Central memory CD8-positive, alpha-beta T cell (primary cell): Measurements from ENCODE around the gene CHRM3.

Source experiments
- ATAC-seq: fragments of 150-1000 bp; cut with Tn5 transposase; replicated peaks from 2 replicates; pipeline ENCODE4 v1.10.0; 2022; ENCODE audit warnings: mild to moderate bottlenecking, moderate FRiP score, moderate number of reproducible peaks; ENCODE audit not compliant: poor library complexity, severe bottlenecking; ENCODE audit errors: extremely low read depth
- DNase-seq, 2 donors: peaks; one replicate each; pipeline ENCODE4 v3.0.0; 2021; ENCODE audit warnings: low spot score in 2 of 2
- H3K27ac Mint-ChIP-seq: one replicate; pipeline ENCODE4 v1.8.0; 2022; ENCODE audit warnings: low read depth, mild to moderate bottlenecking, moderate library complexity, mixed read lengths
- H3K27me3 Mint-ChIP-seq: one replicate; pipeline ENCODE4 v1.8.0; 2022; ENCODE audit warnings: mixed read lengths
- H3K36me3 Mint-ChIP-seq: one replicate; pipeline ENCODE4 v1.8.0; 2022; ENCODE audit warnings: mild to moderate bottlenecking, moderate library complexity, mixed read lengths; ENCODE audit not compliant: insufficient read depth
- H3K4me1 Mint-ChIP-seq: one replicate; pipeline ENCODE4 v1.8.0; 2022; ENCODE audit warnings: mixed read lengths
- H3K4me3 Mint-ChIP-seq: one replicate; pipeline ENCODE4 v1.8.0; 2022; ENCODE audit warnings: mild to moderate bottlenecking, moderate library complexity, mixed read lengths
- H3K9me3 Mint-ChIP-seq: one replicate; pipeline ENCODE4 v1.8.0; 2022; ENCODE audit warnings: mixed read lengths

CHRM3 gene

GRCh38 chr1:239386453-239387303 is at the start of gene CHRM3:
Gene CHRM3, plus strand, starts transcription at chr1:239386568. Its CDS starts 520,884 bp downstream, at chr1:239907452.
- H3K4me3 Mint-ChIP-seq, result peak within 1 kb of the TSS; percentile 39
- no peak for DNase-seq
- H3K9me3 Mint-ChIP-seq, result no peaks in the 10 kb centered on the region
- H3K36me3 Mint-ChIP-seq, result no peaks in the 10 kb centered on the region
- H3K27ac Mint-ChIP-seq, result no peak within 1 kb of the TSS
- ATAC-seq, result no peak
- peaks cover 7% of the 10 kb centered on the region for H3K4me1 Mint-ChIP-seq
- peaks cover 58% of the 10 kb centered on the region for H3K27me3 Mint-ChIP-seq

GRCh38 chr1:239337799-239338430 is 48.5 kb upstream of the CHRM3 start:
- Mint-ChIP-seq H3K4me3 (no peak overlapping the region), H3K4me1 (no peaks in the 10 kb centered on the region), H3K36me3 (no peaks in the 10 kb centered on the region), H3K9me3 (peaks cover 9% of the 10 kb centered on the region), H3K27me3 (no peaks in the 10 kb centered on the region), H3K27ac (no peak overlapping the region)
- no peak for ATAC-seq
- no peak for DNase-seq

- H3K36me3 Mint-ChIP-seq, result no peaks in the 10 kb centered on the region
- H3K4me3 Mint-ChIP-seq, result no peak overlapping the region
- ATAC-seq (no peak), DNase-seq (no peak)
- no peaks in the 10 kb centered on the region for H3K4me1 Mint-ChIP-seq
- no peaks in the 10 kb centered on the region for H3K27me3 Mint-ChIP-seq
- H3K27ac Mint-ChIP-seq, result no peak overlapping the region
- no peaks in the 10 kb centered on the region for H3K9me3 Mint-ChIP-seq
Measured at GRCh38 chr1:239347776-239348175, 38.6 kb upstream of the CHRM3 start.

GRCh38 chr1:239348635-239349353 is 37.6 kb upstream of the CHRM3 start:
- no peak overlapping the region for H3K4me3 Mint-ChIP-seq
- ATAC-seq (no peak), DNase-seq (no peak)
- H3K36me3 Mint-ChIP-seq, result no peaks in the 10 kb centered on the region
- H3K9me3 Mint-ChIP-seq, result no peaks in the 10 kb centered on the region
- no peaks in the 10 kb centered on the region for H3K4me1 Mint-ChIP-seq
- no peak overlapping the region for H3K27ac Mint-ChIP-seq
- H3K27me3 Mint-ChIP-seq, result no peaks in the 10 kb centered on the region

GRCh38 chr1:239349699-239350098 is 36.7 kb upstream of the CHRM3 start:
- no peak overlapping the region for H3K4me3 Mint-ChIP-seq
- no peak overlapping the region for H3K27ac Mint-ChIP-seq
- ATAC-seq (no peak), DNase-seq (no peak)
- no peaks in the 10 kb centered on the region for H3K27me3 Mint-ChIP-seq
- H3K36me3 Mint-ChIP-seq, result no peaks in the 10 kb centered on the region
- no peaks in the 10 kb centered on the region for H3K9me3 Mint-ChIP-seq
- H3K4me1 Mint-ChIP-seq, result no peaks in the 10 kb centered on the region

GRCh38 chr1:239353536-239353935 is 32.8 kb upstream of the CHRM3 start:
- ATAC-seq (no peak), DNase-seq (no peak)
- Mint-ChIP-seq H3K9me3 (peaks cover 4% of the 10 kb centered on the region), H3K27me3 (no peaks in the 10 kb centered on the region), H3K36me3 (no peaks in the 10 kb centered on the region), H3K4me1 (no peaks in the 10 kb centered on the region), H3K4me3 (no peak overlapping the region), H3K27ac (no peak overlapping the region)

- no peaks in the 10 kb centered on the region for H3K27me3 Mint-ChIP-seq
Measured at GRCh38 chr1:239354231-239354630, 32.1 kb upstream of the CHRM3 start.

GRCh38 chr1:239357867-239358266 is 28.5 kb upstream of the CHRM3 start:
- no peak overlapping the region for H3K27ac Mint-ChIP-seq
- no peak for ATAC-seq
- peaks cover 4% of the 10 kb centered on the region for H3K9me3 Mint-ChIP-seq
- no peak overlapping the region for H3K4me3 Mint-ChIP-seq
- no peak for DNase-seq
- no peaks in the 10 kb centered on the region for H3K4me1 Mint-ChIP-seq
- H3K36me3 Mint-ChIP-seq, result no peaks in the 10 kb centered on the region
- H3K27me3 Mint-ChIP-seq, result no peaks in the 10 kb centered on the region

More at GRCh38 chr1:239354231-239354630, 32.1 kb upstream of the CHRM3 start:
- Mint-ChIP-seq H3K4me3 (no peak overlapping the region), H3K36me3 (no peaks in the 10 kb centered on the region), H3K9me3 (peaks cover 4% of the 10 kb centered on the region), H3K27ac (no peak overlapping the region), H3K4me1 (no peaks in the 10 kb centered on the region)
- ATAC-seq (no peak), DNase-seq (no peak)

GRCh38 chr1:239361403-239361802 is 25.0 kb upstream of the CHRM3 start:
- H3K36me3 Mint-ChIP-seq, result no peaks in the 10 kb centered on the region
- DNase-seq (no peak), ATAC-seq (no peak)
- no peaks in the 10 kb centered on the region for H3K4me1 Mint-ChIP-seq
- H3K4me3 Mint-ChIP-seq, result no peak overlapping the region
- H3K27me3 Mint-ChIP-seq, result no peaks in the 10 kb centered on the region
- H3K9me3 Mint-ChIP-seq, result peaks cover 11% of the 10 kb centered on the region
- no peak overlapping the region for H3K27ac Mint-ChIP-seq

GRCh38 chr1:239363930-239364329 is 22.4 kb upstream of the CHRM3 start:
- Mint-ChIP-seq H3K4me3 (no peak overlapping the region), H3K4me1 (no peaks in the 10 kb centered on the region), H3K9me3 (peaks cover 7% of the 10 kb centered on the region), H3K36me3 (no peaks in the 10 kb centered on the region), H3K27me3 (no peaks in the 10 kb centered on the region), H3K27ac (no peak overlapping the region)
- DNase-seq (no peak), ATAC-seq (no peak)

GRCh38 chr1:239367196-239367810 is 19.1 kb upstream of the CHRM3 start:
- no peak overlapping the region for H3K27ac Mint-ChIP-seq
- peaks cover 9% of the 10 kb centered on the region for H3K27me3 Mint-ChIP-seq
- H3K36me3 Mint-ChIP-seq, result no peaks in the 10 kb centered on the region
- H3K9me3 Mint-ChIP-seq, result peaks cover 7% of the 10 kb centered on the region
- ATAC-seq, result no peak
- H3K4me1 Mint-ChIP-seq, result no peaks in the 10 kb centered on the region
- DNase-seq, result no peak
- H3K4me3 Mint-ChIP-seq, result no peak overlapping the region

- DNase-seq (no peak), ATAC-seq (no peak)
- Mint-ChIP-seq H3K4me3 (no peak overlapping the region), H3K9me3 (peaks cover 7% of the 10 kb centered on the region), H3K27ac (no peak overlapping the region), H3K36me3 (no peaks in the 10 kb centered on the region), H3K4me1 (no peaks in the 10 kb centered on the region), H3K27me3 (peaks cover 9% of the 10 kb centered on the region)
Measured at GRCh38 chr1:239368436-239369109, 17.8 kb upstream of the CHRM3 start.
